ENCODE measurements around the gene DMC1. TPM values are rescaled to one million over a fixed set of nuclear protein-coding genes. Genes with fewer than 3 reads are reported as not detected.

The DMC1 gene
- total and polyA plus RNA-seq, 9 of the 15 experiments (the other 6 are each of a cell fraction or from before 2014, with no cell fraction given), result 5.5 to 55.5 (median 9.8) TPM

- no peak for TF ChIP-seq ZBTB17 (CRISPR knock-in tag; IDR thresholded peaks at IDR 0.05)
- no peak for TF ChIP-seq CREBBP (IDR thresholded peaks at IDR 0.05; ENCODE audit: low read depth, low read length)
- TF ChIP-seq NELFE (IDR thresholded peaks at IDR 0.05; ENCODE audit: insufficient read depth, insufficient read length), result no peak
- no peak for TF ChIP-seq MNT (conservative IDR thresholded peaks at IDR 0.05)
- no peak for TF ChIP-seq NR0B1 (IDR thresholded peaks at IDR 0.05; ENCODE audit: partially characterized antibody)
- TF ChIP-seq SAFB (IDR thresholded peaks at IDR 0.05; ENCODE audit: borderline replicate concordance, low read depth, low read length), result no peak
- no peak for TF ChIP-seq MCM3 (IDR thresholded peaks at IDR 0.05)
- TF ChIP-seq CCNT2 (IDR thresholded peaks at IDR 0.05; ENCODE audit: borderline replicate concordance, extremely low read depth, insufficient read length, low read depth, low read length), result no peak
- TF ChIP-seq ETS2 (tag; IDR thresholded peaks at IDR 0.05; ENCODE audit: borderline replicate concordance, poor library complexity, severe bottlenecking), result no peak
- TF ChIP-seq GMEB1 (CRISPR knock-in tag; IDR thresholded peaks at IDR 0.05), result no peak
Measured at GRCh38 chr22:38518620-38519019, 51.4 kb downstream of the DMC1 start (continued).

Data from K562 (cell line).